Kidney (tissue), 14 donors: ENCODE results near the gene TPST1. TPM values are rescaled to one million over a fixed set of nuclear protein-coding genes. Genes with fewer than 3 reads are reported as not detected.

Experiments used
- DNase-seq, 5 donors: peaks; one replicate each; pipeline ENCODE4 v3.0.0-alpha.2; 2013 to 2020
- FAIRE-seq: peaks from 2 replicates; lab custom pipeline; 2012; peaks lifted over from hg19 to GRCh38; lab: Jason Lieb, UNC
- H3K27ac ChIP-seq, 2 donors: one replicate each; pipeline ENCODE4 v1.7.0; 2013; ENCODE audit warnings: low read depth in 2 of 2, low read length in 2 of 2, inconsistent platforms in 1 of 2
- H3K27me3 ChIP-seq: one replicate; pipeline ENCODE4 v1.7.1; 2013; ENCODE audit warnings: low read length, inconsistent platforms; ENCODE audit not compliant: control insufficient read depth, insufficient read depth
- H3K36me3 ChIP-seq, 3 donors: one replicate each; pipeline versions ENCODE4 v1.7.0 to v1.7.1; 2013; ENCODE audit warnings: low read length in 3 of 3, control low read depth in 1 of 3, inconsistent platforms in 1 of 3; ENCODE audit not compliant: insufficient read depth in 3 of 3, control insufficient read depth in 2 of 3
- H3K4me1 ChIP-seq, 3 donors: one replicate each; pipeline versions ENCODE4 v1.7.0 to v1.7.1; 2013; ENCODE audit warnings: low read length in 3 of 3, inconsistent platforms in 1 of 3, low read depth in 1 of 3; ENCODE audit not compliant: control insufficient read depth in 2 of 3, insufficient read depth in 2 of 3
- H3K4me3 ChIP-seq, 3 donors: one replicate each; pipeline versions ENCODE4 v1.7.0 to v1.8.1; 2013; ENCODE audit warnings: low read length in 3 of 3, control low read depth in 1 of 3, inconsistent platforms in 1 of 3
- H3K9ac ChIP-seq, 3 donors: one replicate each; pipeline versions ENCODE4 v1.7.0 to v1.7.1; 2013; ENCODE audit warnings: low read length in 3 of 3, control low read depth in 1 of 3, inconsistent platforms in 1 of 3
- H3K9me3 ChIP-seq, 3 donors: one replicate each; pipeline versions ENCODE4 v1.7.0 to v1.7.1; 2013; ENCODE audit warnings: low read length in 3 of 3, control low read depth in 1 of 3, inconsistent platforms in 1 of 3; ENCODE audit not compliant: control insufficient read depth in 2 of 3, insufficient read depth in 1 of 3
- intact Hi-C: fragments of 100-400 bp; cut with DNase I; formaldehyde crosslinking; loops from one replicate; pipeline ENCODE4 v1.11.1; 2022
- polyA plus RNA-seq: library from polyadenylated mRNA; stranded (reverse); fragments of 350-450 nt; fragmentation: Illumina TruSeq; extraction: RNeasy Lipid Tissue Mini Kit (QIAGEN cat#74804); gene quantifications from one replicate; pipeline ENCODE4 v1.2.3, GENCODE V29; 2014; ENCODE audit warnings: low read depth, low replicate concordance; ENCODE audit not compliant: insufficient read depth
- total RNA-seq: library from RNA; stranded (reverse); fragmentation: NEBNext Ultra II Directional; extraction: Animal tissue kit (Norgen Biotek cat#: 25700); gene quantifications from one replicate; pipeline ENCODE4 v1.2.1, GENCODE V29; 2021
- TF ChIP-seq, protein P1 (sequence below): IDR thresholded peaks from 3 replicates; pipeline ENCODE4 v1.5.1; 2012; ENCODE audit warnings: mild to moderate bottlenecking, moderate library complexity, borderline replicate concordance; ENCODE audit not compliant: insufficient read depth; ENCODE audit errors: extremely low read depth
- donor health status: control.
- donor health status: control.
- donor health status: control.
- donor health status: control.
- donor health status: control.
- donor health status: DM: yes; HTN: yes; CAD: no.
- donor health status: Normal renal cell carcinoma (clear cell type).

TPST1 gene
- total and polyA plus RNA-seq, 2 donors from 2014 or later: 23.6 to 35.7 TPM

DNA sequence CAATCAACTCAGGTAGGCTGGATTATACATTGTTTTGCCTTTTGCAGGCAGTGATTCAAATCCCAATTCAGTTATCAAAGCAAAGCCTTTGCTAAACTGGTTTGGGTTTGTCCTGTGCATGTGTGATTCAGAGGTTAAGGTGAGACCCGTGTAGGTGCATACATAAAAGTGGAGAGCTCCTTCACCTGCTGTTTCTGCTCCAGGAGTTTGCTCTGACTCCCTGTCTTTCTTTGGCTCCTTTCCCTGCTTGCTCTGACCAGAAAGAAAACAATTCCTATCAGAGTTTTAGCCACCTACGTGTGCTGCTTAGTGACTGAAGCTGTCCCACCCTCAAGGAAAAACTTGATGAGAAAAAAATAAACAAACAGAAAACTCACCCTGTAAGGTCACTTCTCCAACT, 101.1 kb downstream of the TPST1 start:
- peaks cover 5 to 11% (median 6%) of the 10 kb centered on the region in 3 donors for H3K4me1 ChIP-seq
- H3K9me3 ChIP-seq: no peaks in the 10 kb centered on the region
- no peaks in the 10 kb centered on the region for H3K36me3 ChIP-seq
- peak overlapping the region; percentile 36 to 76 for H3K27ac ChIP-seq
- no peaks in the 10 kb centered on the region for H3K27me3 ChIP-seq
- H3K4me3 ChIP-seq: no peak overlapping the region
- FAIRE-seq (no peak), DNase-seq (peak in 3 of 5 donors; percentile 26 to 65 (median 62))
- TF ChIP-seq, protein P1, sequence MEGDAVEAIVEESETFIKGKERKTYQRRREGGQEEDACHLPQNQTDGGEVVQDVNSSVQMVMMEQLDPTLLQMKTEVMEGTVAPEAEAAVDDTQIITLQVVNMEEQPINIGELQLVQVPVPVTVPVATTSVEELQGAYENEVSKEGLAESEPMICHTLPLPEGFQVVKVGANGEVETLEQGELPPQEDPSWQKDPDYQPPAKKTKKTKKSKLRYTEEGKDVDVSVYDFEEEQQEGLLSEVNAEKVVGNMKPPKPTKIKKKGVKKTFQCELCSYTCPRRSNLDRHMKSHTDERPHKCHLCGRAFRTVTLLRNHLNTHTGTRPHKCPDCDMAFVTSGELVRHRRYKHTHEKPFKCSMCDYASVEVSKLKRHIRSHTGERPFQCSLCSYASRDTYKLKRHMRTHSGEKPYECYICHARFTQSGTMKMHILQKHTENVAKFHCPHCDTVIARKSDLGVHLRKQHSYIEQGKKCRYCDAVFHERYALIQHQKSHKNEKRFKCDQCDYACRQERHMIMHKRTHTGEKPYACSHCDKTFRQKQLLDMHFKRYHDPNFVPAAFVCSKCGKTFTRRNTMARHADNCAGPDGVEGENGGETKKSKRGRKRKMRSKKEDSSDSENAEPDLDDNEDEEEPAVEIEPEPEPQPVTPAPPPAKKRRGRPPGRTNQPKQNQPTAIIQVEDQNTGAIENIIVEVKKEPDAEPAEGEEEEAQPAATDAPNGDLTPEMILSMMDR: no peak
- intact Hi-C loops: no loop called here
- H3K9ac ChIP-seq: no peak overlapping the region

DNA sequence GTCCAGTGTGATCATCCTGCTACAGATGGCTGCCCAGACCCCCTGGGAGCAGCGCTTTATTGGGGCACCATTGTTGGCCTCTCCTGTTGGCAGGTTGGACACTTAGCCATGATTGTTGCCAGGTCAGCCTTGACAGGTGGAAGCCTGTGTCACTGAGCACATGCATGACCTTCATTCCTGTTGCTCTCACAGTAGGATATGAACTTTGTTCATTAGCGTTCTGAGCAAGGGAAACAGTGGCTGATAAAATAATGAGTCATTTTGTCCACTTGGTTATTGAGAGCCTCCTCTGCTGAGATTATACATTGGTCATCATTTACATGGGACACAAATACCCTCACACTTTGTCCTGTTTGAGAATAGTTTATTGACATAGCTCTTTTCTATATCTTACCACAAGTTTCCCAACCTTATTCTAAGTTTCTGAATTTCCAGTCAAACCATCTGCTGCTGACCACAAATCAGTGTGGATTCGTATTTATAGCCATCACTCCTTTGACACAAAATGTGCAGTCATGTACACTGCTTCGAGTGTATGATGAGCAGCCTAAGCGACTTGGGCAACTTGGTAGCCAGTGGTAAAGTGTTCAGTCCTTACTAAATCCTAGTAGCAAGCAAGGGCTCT, 102.6 kb downstream of the TPST1 start:
- Histone ChIP-seq H3K9me3 (no peaks in the 10 kb centered on the region), H3K9ac (no peak overlapping the region), H3K4me1 (peaks cover 5 to 11% (median 6%) of the 10 kb centered on the region in 3 donors), H3K27ac (peak overlapping the region in 1 of 2 donors; percentile 1), H3K27me3 (no peaks in the 10 kb centered on the region), H3K36me3 (no peaks in the 10 kb centered on the region), H3K4me3 (no peak overlapping the region)
- TF ChIP-seq, protein P1: no peak
- FAIRE-seq (no peak), DNase-seq (no peak)
- intact Hi-C loops: no loop called here

DNA sequence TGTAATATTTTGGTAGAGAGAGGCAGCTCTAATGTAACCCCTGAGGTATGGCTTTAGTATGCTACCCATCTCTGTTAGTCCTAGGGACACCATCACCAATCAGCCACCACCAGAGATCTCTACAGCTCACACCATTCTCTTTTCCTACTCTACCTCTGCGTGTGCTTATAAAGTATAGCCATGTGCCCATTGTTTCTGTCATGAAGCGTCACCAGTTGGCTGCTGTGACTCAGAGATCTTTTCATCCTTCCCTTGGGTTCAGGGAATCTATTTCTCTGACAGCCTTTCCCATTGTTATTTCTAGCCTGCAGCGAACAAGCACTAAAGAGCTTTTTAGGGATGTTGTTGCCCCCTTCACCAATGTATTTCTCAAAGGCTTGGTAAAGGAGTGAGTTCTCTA, 103.3 kb downstream of the TPST1 start:
- FAIRE-seq (no peak), DNase-seq (no peak)
- intact Hi-C loops: no loop called here
- no peak overlapping the region for H3K9ac ChIP-seq
- H3K27me3 ChIP-seq: no peaks in the 10 kb centered on the region
- no peaks in the 10 kb centered on the region for H3K9me3 ChIP-seq
- TF ChIP-seq, protein P1: no peak
- no peaks in the 10 kb centered on the region for H3K36me3 ChIP-seq
- H3K4me1 ChIP-seq: peaks cover 5 to 11% (median 6%) of the 10 kb centered on the region in 3 donors
- no peak overlapping the region for H3K27ac ChIP-seq
- no peak overlapping the region for H3K4me3 ChIP-seq
